ENCODE measurements around the gene D2HGDH. TPM values are rescaled to one million over a fixed set of nuclear protein-coding genes. Genes with fewer than 3 reads are reported as not detected.

Gene D2HGDH
- total RNA-seq, 1 experiment from 2014 or later: 10.0 TPM

DNA sequence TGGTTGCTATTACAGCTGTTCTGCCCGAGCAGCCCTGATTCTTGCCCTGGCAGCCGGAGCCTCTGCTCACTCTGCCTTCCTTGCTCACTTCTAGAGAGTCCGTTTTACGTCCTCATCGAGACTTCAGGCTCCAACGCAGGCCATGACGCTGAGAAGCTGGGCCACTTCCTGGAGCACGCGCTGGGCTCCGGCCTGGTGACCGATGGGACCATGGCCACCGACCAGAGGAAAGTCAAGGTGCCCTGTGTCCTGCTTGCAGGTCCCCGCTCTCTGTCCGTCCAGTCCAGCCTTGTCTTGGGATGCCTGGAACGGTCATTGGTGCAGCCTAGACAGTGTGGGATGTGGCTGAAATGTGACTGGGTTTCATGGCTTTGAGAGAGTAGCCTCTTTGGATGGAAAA is 16.7 kb downstream of the D2HGDH start:
- Histone ChIP-seq H3K4me2 (ENCODE audit: insufficient read depth, insufficient read length, low read length) (no peak overlapping the region), H3K14ac (ENCODE audit: insufficient read depth, low read length) (no peak overlapping the region; the same call in 1 of the 2 replicates), H3K9ac (ENCODE audit: extremely low read depth, insufficient read length, low read length) (no peak overlapping the region), H3K4ac (ENCODE audit: low read depth, low read length) (no peak overlapping the region), H3K27me3 (ENCODE audit: insufficient read depth, low read length) (no peaks in the 10 kb centered on the region), H4K8ac (replicated peaks; ENCODE audit: insufficient read length, low read depth, low read length) (no peak overlapping the region), H2BK15ac (ENCODE audit: low read depth, low read length) (no peak overlapping the region), H2BK12ac (ENCODE audit: insufficient read length, low read depth, low read length) (no peak overlapping the region), H3K27ac (ENCODE audit: insufficient read length, low read depth, low read length) (no peak overlapping the region), H3K56ac (ENCODE audit: insufficient read length, low read depth, low read length) (no peak overlapping the region), H2BK5ac (ENCODE audit: insufficient read length, low read length) (no peak overlapping the region), H4K91ac (ENCODE audit: insufficient read length, low read depth, low read length) (no peak overlapping the region), H2AK5ac (ENCODE audit: insufficient read length, low read length) (no peak overlapping the region), H3K79me1 (ENCODE audit: insufficient read depth, low read depth, low read length, poor library complexity, severe bottlenecking) (no peaks in the 10 kb centered on the region), H3K23ac (ENCODE audit: insufficient read length, low read depth, low read length) (no peak overlapping the region), H2BK120ac (ENCODE audit: low read depth, low read length, poor library complexity, severe bottlenecking) (no peak overlapping the region), H2AFZ (ENCODE audit: low read length) (no peak overlapping the region), H3K9me3 (ENCODE audit: control insufficient read depth, low read depth, low read length) (no peaks in the 10 kb centered on the region), H4K5ac (ENCODE audit: insufficient read length, low read depth, low read length) (no peak overlapping the region), H3K23me2 (ENCODE audit: insufficient read length, low read depth, low read length, poor library complexity, severe bottlenecking) (no peaks in the 10 kb centered on the region), H3T11ph (ENCODE audit: low read length) (no peak overlapping the region), H3K18ac (ENCODE audit: insufficient read length, low read depth, low read length) (no peak overlapping the region), H2BK20ac (ENCODE audit: low read depth, low read length, poor library complexity, severe bottlenecking) (no peak overlapping the region), H3K79me2 (ENCODE audit: insufficient read depth, low read length) (no peaks in the 10 kb centered on the region), H3K4me1 (ENCODE audit: insufficient read depth, low read length) (no peaks in the 10 kb centered on the region), H4K20me1 (ENCODE audit: control insufficient read depth, insufficient read depth, insufficient read length) (no peaks in the 10 kb centered on the region)
- Mint-ChIP-seq H3K4me1 (no peaks in the 10 kb centered on the region), H3K27me3 (ENCODE audit: low read depth) (no peaks in the 10 kb centered on the region), H3K27ac (no peak overlapping the region; a peak in 1 of 7 replicates), H3K36me3 (ENCODE audit: insufficient read depth in 1 of 3, low read depth in 3 of 3) (peaks cover 11 to 36% (median 34%) of the 10 kb centered on the region in 3 experiments; a peak in 6 of 7 replicates), H3K4me3 (no peak overlapping the region; a peak in 1 of 5 replicates), H3K9me3 (no peaks in the 10 kb centered on the region; a peak in 2 of 5 replicates)
- TF ChIP-seq, protein P1, sequence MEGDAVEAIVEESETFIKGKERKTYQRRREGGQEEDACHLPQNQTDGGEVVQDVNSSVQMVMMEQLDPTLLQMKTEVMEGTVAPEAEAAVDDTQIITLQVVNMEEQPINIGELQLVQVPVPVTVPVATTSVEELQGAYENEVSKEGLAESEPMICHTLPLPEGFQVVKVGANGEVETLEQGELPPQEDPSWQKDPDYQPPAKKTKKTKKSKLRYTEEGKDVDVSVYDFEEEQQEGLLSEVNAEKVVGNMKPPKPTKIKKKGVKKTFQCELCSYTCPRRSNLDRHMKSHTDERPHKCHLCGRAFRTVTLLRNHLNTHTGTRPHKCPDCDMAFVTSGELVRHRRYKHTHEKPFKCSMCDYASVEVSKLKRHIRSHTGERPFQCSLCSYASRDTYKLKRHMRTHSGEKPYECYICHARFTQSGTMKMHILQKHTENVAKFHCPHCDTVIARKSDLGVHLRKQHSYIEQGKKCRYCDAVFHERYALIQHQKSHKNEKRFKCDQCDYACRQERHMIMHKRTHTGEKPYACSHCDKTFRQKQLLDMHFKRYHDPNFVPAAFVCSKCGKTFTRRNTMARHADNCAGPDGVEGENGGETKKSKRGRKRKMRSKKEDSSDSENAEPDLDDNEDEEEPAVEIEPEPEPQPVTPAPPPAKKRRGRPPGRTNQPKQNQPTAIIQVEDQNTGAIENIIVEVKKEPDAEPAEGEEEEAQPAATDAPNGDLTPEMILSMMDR (conservative IDR thresholded peaks at IDR 0.05): no peak
- DNase-seq: peak; percentile 20
- WGBS (ENCODE audit: extremely low coverage, insufficient read length, low lambda C conversion rate): no CpG with 5 or more reads among the region's 15 CpGs
